T-helper 1 cell treated with Interleukin-12 subunit alpha and Interleukin-12 subunit beta and Interleukin-4 antibody, amounts not matched to agents 30 μg/mL and 1 μg/mL, for 36 hours (primary cell): ENCODE results near the gene APAF1.
A peak's percentile ranks its signal among the peaks of the same experiment; 100 is the strongest.

ENCODE experiments used
- H3K27ac Mint-ChIP-seq: one replicate; pipeline ENCODE4 v1.8.0; 2021; ENCODE audit warnings: mild to moderate bottlenecking, mixed read lengths
- H3K27me3 Mint-ChIP-seq: one replicate; pipeline ENCODE4 v1.8.0; 2021; ENCODE audit warnings: low read depth, mixed read lengths
- H3K36me3 Mint-ChIP-seq: one replicate; pipeline ENCODE4 v1.8.0; 2021; ENCODE audit warnings: low read depth, mixed read lengths
- H3K4me1 Mint-ChIP-seq: one replicate; pipeline ENCODE4 v1.8.0; 2021; ENCODE audit warnings: low read depth, mixed read lengths
- H3K4me3 Mint-ChIP-seq: one replicate; pipeline ENCODE4 v1.8.0; 2021; ENCODE audit warnings: mild to moderate bottlenecking, moderate library complexity, mixed read lengths
- H3K9me3 Mint-ChIP-seq: one replicate; pipeline ENCODE4 v1.8.0; 2021; ENCODE audit warnings: mixed read lengths

The APAF1 gene

GRCh38 chr12:98730412-98730811 lies 85.3 kb downstream of the APAF1 start:
- H3K9me3 Mint-ChIP-seq = no peaks in the 10 kb centered on the region
- H3K4me1 Mint-ChIP-seq = no peaks in the 10 kb centered on the region

GRCh38 chr12:98733667-98734350 lies 88.7 kb downstream of the APAF1 start:
- H3K27ac Mint-ChIP-seq = no peak overlapping the region
- H3K9me3 Mint-ChIP-seq = no peaks in the 10 kb centered on the region
- H3K4me1 Mint-ChIP-seq = no peaks in the 10 kb centered on the region
- H3K27me3 Mint-ChIP-seq = no peaks in the 10 kb centered on the region
- H3K36me3 Mint-ChIP-seq = peaks cover 40% of the 10 kb centered on the region
- H3K4me3 Mint-ChIP-seq = no peak overlapping the region

More at GRCh38 chr12:98730412-98730811, 85.3 kb downstream of the APAF1 start:
- no peak overlapping the region for H3K27ac Mint-ChIP-seq
- no peak overlapping the region for H3K4me3 Mint-ChIP-seq
- H3K36me3 Mint-ChIP-seq = peaks cover 46% of the 10 kb centered on the region
- no peaks in the 10 kb centered on the region for H3K27me3 Mint-ChIP-seq

- Mint-ChIP-seq H3K4me3 (no peak overlapping the region), H3K27me3 (no peaks in the 10 kb centered on the region), H3K4me1 (peaks cover 6% of the 10 kb centered on the region), H3K9me3 (no peaks in the 10 kb centered on the region), H3K36me3 (peaks cover 27% of the 10 kb centered on the region), H3K27ac (no peak overlapping the region)
Observed at GRCh38 chr12:98735821-98736220, 90.7 kb downstream of the APAF1 start.

GRCh38 chr12:98736352-98737321 lies 91.5 kb downstream of the APAF1 start:
- Mint-ChIP-seq H3K36me3 (peaks cover 21% of the 10 kb centered on the region), H3K27ac (no peak overlapping the region), H3K9me3 (no peaks in the 10 kb centered on the region), H3K4me3 (no peak overlapping the region), H3K4me1 (peaks cover 14% of the 10 kb centered on the region), H3K27me3 (no peaks in the 10 kb centered on the region)

- Mint-ChIP-seq H3K27ac (no peak overlapping the region), H3K9me3 (no peaks in the 10 kb centered on the region), H3K4me1 (peaks cover 15% of the 10 kb centered on the region), H3K27me3 (no peaks in the 10 kb centered on the region), H3K4me3 (no peak overlapping the region), H3K36me3 (peaks cover 16% of the 10 kb centered on the region)
Observed at GRCh38 chr12:98737322-98737712, 92.2 kb downstream of the APAF1 start.

- H3K27ac Mint-ChIP-seq = no peak overlapping the region
- H3K4me3 Mint-ChIP-seq = no peak overlapping the region
- no peaks in the 10 kb centered on the region for H3K9me3 Mint-ChIP-seq
- peaks cover 16% of the 10 kb centered on the region for H3K4me1 Mint-ChIP-seq
- H3K27me3 Mint-ChIP-seq = no peaks in the 10 kb centered on the region
- peaks cover 16% of the 10 kb centered on the region for H3K36me3 Mint-ChIP-seq
Observed at GRCh38 chr12:98738002-98738401, 92.9 kb downstream of the APAF1 start.

GRCh38 chr12:98738539-98738938 lies 93.4 kb downstream of the APAF1 start:
- H3K4me1 Mint-ChIP-seq = peaks cover 20% of the 10 kb centered on the region
- H3K36me3 Mint-ChIP-seq = peaks cover 12% of the 10 kb centered on the region
- no peaks in the 10 kb centered on the region for H3K27me3 Mint-ChIP-seq
- H3K9me3 Mint-ChIP-seq = no peaks in the 10 kb centered on the region
- no peak overlapping the region for H3K4me3 Mint-ChIP-seq
- H3K27ac Mint-ChIP-seq = no peak overlapping the region

GRCh38 chr12:98740751-98741150 lies 95.7 kb downstream of the APAF1 start:
- peak overlapping the region; percentile 83 for H3K27ac Mint-ChIP-seq
- H3K27me3 Mint-ChIP-seq = no peaks in the 10 kb centered on the region
- H3K4me3 Mint-ChIP-seq = peak overlapping the region; percentile 29
- H3K4me1 Mint-ChIP-seq = peaks cover 20% of the 10 kb centered on the region
- peaks cover 1% of the 10 kb centered on the region for H3K36me3 Mint-ChIP-seq
- H3K9me3 Mint-ChIP-seq = no peaks in the 10 kb centered on the region

GRCh38 chr12:98741196-98741555 lies 96.1 kb downstream of the APAF1 start:
- no peaks in the 10 kb centered on the region for H3K9me3 Mint-ChIP-seq
- peak overlapping the region; percentile 29 for H3K4me3 Mint-ChIP-seq
- peaks cover 22% of the 10 kb centered on the region for H3K4me1 Mint-ChIP-seq
- H3K36me3 Mint-ChIP-seq = no peaks in the 10 kb centered on the region
- H3K27ac Mint-ChIP-seq = peak overlapping the region; percentile 83
- H3K27me3 Mint-ChIP-seq = peaks cover 4% of the 10 kb centered on the region

GRCh38 chr12:98741556-98742265 lies 96.6 kb downstream of the APAF1 start:
- Mint-ChIP-seq H3K36me3 (no peaks in the 10 kb centered on the region), H3K4me1 (peaks cover 25% of the 10 kb centered on the region), H3K4me3 (peak overlapping the region; percentile 15), H3K9me3 (no peaks in the 10 kb centered on the region), H3K27ac (peak overlapping the region; percentile 83), H3K27me3 (peaks cover 9% of the 10 kb centered on the region)

GRCh38 chr12:98743362-98743953 lies 98.4 kb downstream of the APAF1 start:
- no peaks in the 10 kb centered on the region for H3K9me3 Mint-ChIP-seq
- H3K36me3 Mint-ChIP-seq = no peaks in the 10 kb centered on the region
- H3K4me3 Mint-ChIP-seq = peak overlapping the region; percentile 38
- H3K27me3 Mint-ChIP-seq = peaks cover 21% of the 10 kb centered on the region
- H3K4me1 Mint-ChIP-seq = peaks cover 25% of the 10 kb centered on the region
- peak overlapping the region; percentile 32 for H3K27ac Mint-ChIP-seq

GRCh38 chr12:98744680-98745079 lies 99.6 kb downstream of the APAF1 start:
- peaks cover 21% of the 10 kb centered on the region for H3K27me3 Mint-ChIP-seq
- peaks cover 25% of the 10 kb centered on the region for H3K4me1 Mint-ChIP-seq
- H3K27ac Mint-ChIP-seq = no peak overlapping the region
- H3K4me3 Mint-ChIP-seq = peak overlapping the region; percentile 32
- H3K36me3 Mint-ChIP-seq = no peaks in the 10 kb centered on the region
- no peaks in the 10 kb centered on the region for H3K9me3 Mint-ChIP-seq

GRCh38 chr12:98745578-98746391 lies 100.7 kb downstream of the APAF1 start:
- peaks cover 21% of the 10 kb centered on the region for H3K27me3 Mint-ChIP-seq
- H3K27ac Mint-ChIP-seq = peak overlapping the region; percentile 31
- H3K4me3 Mint-ChIP-seq = peak overlapping the region; percentile 84
- no peaks in the 10 kb centered on the region for H3K36me3 Mint-ChIP-seq
- no peaks in the 10 kb centered on the region for H3K9me3 Mint-ChIP-seq
- peaks cover 23% of the 10 kb centered on the region for H3K4me1 Mint-ChIP-seq
